Stimulated activated CD4-positive, alpha-beta T cell treated with anti-CD3 and anti-CD28 coated beads, Interleukin-12 subunit alpha, Interleukin-12 subunit beta, amount 100 ng/mL, for 4 hours (primary cell): ENCODE measurements around the gene YEATS2.

Experiments used
- DNase-seq: peaks from one replicate; pipeline ENCODE4 v3.0.0-alpha.2; 2020

Gene YEATS2

DNA sequence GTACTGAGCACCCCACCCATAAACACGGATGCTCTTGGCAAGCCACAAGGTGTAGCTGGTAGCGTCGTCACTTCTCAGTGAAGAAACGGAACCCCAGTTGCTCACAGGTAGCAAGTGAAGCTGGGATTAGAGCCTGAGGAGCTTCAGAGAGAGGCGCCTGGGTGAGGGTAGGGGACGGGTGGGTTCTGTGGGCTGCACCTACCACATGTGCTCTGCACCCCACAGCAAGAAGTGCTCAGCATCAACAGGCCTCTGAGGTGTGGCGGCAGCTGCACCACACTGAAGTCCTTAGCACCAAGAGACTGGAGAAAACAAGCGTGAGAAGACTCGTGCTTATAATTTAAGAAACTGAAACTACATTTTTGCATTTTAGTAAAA lies 118.0 kb downstream of the YEATS2 start:
- DNase-seq: no peak

- no peak for DNase-seq
These were observed 118.4 kb downstream of the YEATS2 start for GRCh38 chr3:183815951-183816475.

GRCh38 chr3:183816681-183817510 lies 119.3 kb downstream of the YEATS2 start:
- DNase-seq: no peak

- DNase-seq: no peak
These were observed 120.0 kb downstream of the YEATS2 start for GRCh38 chr3:183817639-183818038.

GRCh38 chr3:183818041-183818620 lies 120.5 kb downstream of the YEATS2 start:
- DNase-seq: no peak

DNA sequence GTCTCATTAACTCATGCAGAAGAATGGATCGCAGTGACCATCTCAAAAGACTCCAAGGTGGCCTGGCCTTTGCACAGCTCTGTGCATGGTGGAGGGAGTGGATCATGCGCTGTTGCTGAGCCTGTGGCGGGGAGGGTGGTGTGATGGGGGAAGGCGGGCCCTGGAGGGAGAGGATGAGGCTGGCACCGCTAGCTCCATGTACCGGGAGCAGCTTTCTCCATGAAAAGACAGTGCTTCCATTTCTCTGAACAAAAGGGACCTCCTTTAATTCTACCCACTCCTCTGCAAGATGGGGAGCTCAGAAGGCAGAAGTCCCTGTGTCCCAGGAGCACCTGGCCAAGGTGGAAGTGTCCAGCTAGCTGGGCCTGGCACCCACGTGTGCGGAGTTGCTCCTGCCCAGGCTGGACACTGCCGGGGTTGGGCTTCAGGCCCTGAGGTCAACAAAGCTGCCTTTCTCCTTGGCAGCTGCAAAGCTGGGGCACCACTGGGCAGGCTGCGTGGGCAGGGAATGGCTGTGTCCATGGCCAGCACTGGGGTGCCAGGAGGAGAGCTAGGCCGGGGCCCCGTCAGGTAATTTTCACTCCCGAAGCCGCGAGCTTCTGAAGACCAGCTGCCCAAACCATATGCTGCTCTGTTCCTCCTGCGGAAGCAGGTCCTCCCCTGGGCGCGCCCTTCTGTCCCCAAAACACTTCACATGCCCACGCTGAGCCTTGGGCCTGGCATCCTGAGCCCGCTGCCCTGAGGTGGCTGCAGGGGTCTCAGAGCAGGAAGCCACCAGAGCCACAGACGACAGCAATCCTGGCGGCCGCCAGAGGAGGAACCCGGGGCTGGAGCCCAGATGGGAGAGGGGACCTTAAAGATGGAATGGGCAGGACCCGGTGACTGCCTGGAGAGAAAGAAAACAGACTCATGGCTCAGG lies 121.4 kb downstream of the YEATS2 start:
- no peak for DNase-seq

GRCh38 chr3:183819831-183820230 lies 122.2 kb downstream of the YEATS2 start:
- no peak for DNase-seq

- no peak for DNase-seq
These were observed 125.0 kb downstream of the YEATS2 start for GRCh38 chr3:183822631-183823030.

DNA sequence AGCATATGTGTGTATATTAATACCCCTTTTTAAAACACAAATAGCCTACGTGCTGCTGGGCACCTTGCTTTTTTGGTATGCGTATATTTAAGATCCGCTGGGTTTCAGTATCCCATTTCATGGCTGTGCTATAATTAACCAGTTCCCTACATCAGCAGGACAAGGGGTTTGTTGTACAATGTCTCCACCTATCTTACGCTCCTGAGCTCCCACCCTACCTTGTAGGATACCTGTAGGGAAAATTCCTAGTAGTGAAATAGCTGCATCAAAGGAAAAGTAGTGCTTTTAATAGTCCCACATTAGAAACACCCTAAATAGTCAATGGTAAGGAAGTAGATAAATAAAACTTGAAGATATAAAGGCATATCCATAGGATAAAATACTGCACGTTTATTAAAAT lies 126.4 kb downstream of the YEATS2 start:
- no peak for DNase-seq

DNA sequence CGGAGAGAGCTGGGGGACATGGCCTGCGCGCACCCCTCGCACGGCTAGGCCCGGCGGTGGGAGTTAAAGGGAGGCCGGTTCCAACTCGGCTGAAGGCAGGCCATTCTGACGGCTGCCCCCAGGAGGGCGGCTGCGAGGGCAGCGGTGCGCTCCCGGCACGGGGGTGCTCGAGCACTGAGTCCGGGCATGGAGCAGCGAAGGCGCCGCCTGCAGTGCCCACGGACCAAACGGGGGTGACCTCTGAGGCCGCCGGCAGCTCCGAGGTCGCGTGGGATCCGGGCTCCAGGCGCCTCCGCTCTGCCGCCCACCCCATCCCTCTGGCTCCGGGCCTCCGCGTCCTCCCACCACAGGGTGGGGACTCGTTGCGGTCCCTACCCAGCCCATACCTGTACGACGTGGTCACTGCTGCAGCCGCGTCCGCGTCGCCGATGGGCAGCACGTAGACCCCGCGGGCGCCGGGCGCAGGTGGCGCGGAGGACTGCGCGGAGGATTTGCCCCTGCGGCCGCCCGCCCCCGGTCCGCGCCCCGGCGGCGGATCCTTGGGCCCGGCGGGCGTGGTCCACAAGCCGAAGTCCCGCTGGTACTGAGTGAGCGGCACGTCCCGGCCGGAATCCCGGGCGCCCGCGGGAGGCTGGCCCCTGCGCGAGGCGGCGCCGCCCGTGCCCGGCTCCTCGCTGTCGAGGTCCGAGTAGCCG lies 127.3 kb downstream of the YEATS2 start:
- DNase-seq: peak; percentile 12

- DNase-seq: peak; percentile 40
These were observed 128.0 kb downstream of the YEATS2 start, which contains the start of gene MAP6D1 for GRCh38 chr3:183825456-183826161. TSS of gene MAP6D1 (minus strand) at chr3:183825577. CDS start at chr3:183825547, 30 bp downstream.

DNA sequence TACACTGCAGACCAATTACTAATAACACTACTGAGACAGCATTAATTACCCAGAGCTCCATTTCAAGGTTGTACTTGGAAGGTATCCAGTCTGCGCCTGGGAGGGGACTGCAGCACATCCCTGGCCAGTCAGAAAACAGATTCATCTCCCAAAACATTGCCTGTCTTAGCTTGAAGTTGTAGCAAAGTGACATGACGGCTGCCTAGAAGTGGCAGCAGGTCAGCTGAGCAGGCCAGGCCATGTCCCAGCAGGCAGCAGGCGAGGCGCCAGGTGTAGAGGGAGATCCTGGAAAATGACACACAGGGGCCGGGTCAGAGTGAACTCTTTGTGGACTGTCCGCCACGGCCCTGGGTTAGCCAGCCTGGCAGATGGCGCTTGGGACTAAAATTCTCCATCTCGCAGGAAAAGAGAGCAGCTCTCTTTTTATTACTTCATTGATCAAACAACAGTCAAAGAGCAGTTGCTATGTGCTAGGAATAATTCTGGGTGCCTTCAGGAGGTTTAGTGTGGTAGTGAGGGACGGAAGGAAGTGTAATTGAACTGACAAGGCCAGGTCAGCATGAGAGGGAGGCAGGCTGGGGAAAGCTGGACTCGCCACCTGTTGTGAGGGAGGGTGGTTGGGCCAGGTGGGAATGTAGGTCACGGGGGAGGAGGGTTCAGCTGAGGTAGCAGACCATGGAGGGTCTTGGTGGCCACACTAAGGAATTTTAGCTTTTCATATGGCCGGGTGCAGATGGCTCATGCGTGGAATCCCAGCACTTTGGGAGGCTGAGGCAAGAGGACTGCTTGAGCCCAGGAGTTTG lies 129.1 kb downstream of the YEATS2 start:
- no peak for DNase-seq

DNA sequence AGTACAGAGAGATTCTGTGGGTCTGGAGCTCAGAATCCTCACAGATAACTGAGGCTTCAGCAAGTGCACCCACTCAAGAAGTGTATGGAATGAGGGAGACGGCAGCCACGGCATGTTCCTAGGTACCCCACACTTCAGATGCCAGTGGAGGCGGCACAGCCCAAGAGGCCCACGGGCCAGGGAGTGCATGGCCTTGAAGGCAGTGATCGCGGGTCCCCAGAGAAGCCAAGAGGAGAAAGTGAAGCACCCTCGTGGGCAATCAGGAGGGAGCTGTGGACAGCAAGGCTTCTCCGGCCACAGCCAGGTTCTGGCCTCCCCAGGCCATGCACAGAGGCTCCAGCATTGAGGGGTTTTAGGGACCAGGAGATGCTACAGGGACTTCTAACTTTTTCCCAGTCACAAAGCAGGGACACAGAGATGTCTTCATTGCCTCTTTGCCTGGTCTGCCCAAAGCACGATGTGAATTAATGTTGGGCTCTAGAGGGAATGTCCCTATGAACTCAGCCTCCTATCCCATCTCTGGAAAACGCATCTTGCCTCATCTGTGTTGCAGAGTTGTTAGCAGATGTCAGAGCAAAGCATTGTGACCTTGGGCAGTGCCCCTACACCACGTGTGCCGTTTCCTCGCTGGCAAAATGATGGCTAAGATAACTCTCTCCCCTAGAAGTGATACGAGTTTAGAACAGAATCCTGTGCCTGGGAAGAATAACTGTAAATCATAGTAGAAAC lies 130.4 kb downstream of the YEATS2 start:
- no peak for DNase-seq

DNA sequence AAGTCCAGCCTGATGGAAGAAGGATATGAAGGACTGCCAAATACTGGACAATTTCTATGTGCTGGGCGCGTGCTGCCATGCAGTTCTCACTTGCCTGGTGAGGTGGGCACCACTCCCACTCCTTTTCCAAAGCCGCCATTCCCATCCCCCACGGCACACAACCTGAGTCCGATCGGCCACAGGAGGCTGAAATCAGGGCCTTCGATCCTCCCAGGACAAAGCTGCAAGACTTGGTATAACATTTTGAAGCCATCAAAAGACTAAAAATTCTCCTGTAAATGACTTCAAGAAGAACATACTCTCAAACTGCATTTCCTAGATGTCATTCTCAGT lies 130.9 kb downstream of the YEATS2 start:
- no peak for DNase-seq

DNA sequence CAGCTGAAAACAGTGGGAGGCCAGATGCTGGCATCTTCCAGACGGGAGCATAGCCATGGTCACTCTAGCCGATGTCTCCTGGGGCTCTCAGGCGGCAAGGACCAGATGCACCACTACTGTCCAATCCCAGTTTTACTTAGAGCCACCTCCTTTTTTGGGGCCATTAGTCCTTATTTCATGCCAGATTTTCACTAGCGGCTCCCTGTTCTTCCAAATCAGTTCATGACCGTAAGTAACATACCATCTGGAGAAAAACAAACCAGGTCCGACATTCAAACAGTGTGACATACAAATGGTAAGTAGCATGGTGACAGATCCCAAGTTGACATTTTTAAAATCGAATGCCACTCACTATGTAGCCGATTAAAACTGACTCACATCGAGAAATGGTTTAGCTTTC lies 131.9 kb downstream of the YEATS2 start:
- DNase-seq: no peak

- DNase-seq: no peak
These were observed 132.6 kb downstream of the YEATS2 start for GRCh38 chr3:183830187-183830586.

DNA sequence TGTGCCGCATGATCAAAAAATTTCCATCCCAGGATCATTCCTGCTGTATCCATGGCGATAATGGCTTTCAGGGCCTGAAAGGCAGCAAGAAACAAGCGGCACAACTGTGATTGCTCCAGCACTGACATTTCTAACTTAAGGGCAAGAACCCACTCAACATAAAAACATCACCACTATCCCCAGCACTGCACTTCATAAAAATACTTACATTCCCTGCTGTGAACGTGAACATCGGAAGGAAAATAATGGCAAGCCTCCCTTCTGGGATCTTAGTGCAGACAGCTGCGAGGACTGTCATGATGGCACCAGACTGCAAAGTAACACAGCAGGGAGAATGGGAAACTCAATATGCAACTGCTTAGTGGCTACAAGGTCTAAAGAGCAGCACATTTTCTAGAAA lies 135.9 kb downstream of the YEATS2 start:
- no peak for DNase-seq

- DNase-seq: no peak
These were observed 139.8 kb downstream of the YEATS2 start for GRCh38 chr3:183837390-183837789.

DNA sequence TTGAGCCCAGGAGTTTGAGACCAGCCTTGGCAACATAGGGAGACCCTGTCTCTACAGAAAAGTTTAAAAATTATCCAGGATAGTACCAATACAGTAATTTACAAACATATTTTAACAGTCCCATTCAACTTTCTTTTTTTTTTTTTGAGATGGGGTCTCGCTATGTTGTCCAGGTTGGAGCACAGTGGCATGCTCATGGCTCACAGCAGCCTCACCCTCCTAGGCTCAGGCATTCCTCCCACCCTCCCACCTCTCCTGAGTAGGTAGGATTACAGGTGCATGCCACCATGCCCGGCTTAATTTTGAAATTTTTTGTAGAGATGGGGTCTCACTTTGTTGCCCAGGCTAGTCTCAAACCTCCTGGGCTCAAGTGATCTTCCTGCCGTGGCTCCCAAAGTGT lies 140.3 kb downstream of the YEATS2 start:
- DNase-seq: no peak

DNA sequence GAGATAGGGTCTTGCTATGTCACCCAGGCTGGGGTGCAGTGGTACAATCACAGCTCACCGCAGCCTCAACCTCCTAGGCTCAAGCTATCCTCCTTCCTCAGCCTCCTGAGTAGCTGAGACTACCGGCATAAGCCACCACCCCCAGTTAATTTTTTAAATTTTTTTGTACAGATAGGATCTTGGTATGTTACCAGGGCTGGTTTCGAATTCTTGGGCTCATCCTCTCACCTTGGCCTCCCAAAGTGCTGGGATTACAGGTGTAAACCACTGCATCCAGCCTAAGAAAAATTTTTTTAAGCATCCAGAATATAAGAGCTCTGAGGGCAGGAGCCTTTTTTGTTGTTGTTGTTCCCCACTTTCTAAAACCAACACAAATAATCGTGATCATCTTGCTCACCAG lies 142.2 kb downstream of the YEATS2 start:
- DNase-seq: no peak

DNA sequence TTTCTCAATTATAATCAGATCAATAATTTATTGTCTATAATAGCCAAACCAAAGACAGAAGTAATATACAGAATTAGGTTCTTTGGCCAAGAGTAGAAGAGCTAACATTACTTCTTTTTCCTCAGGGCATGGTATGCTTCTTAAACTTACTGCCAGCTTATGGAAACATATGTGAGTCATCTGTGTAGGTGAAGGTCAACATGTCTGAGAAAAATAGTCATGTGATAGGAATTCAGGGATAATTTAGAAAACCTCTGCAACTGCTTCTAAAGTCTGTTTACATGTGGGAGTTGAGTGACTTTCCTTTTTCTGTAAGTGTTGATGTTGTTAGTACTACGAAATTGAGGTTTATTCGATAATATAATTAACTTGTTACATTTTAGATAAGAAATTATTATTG lies 147.0 kb downstream of the YEATS2 start:
- DNase-seq: no peak
